GM12873 (cell line): Measurements from ENCODE around the gene ELAVL1.

Source experiments
- CTCF ChIP-seq: IDR thresholded peaks from 2 replicates; pipeline ENCODE4 v1.5.1; 2012; ENCODE audit warnings: low read depth, mild to moderate bottlenecking, moderate library complexity, low read length, control low read depth; ENCODE audit not compliant: insufficient read depth; ENCODE audit errors: missing control alignments

The ELAVL1 gene

GRCh38 chr19:8005534-8006256, at the start of gene ELAVL1:
Gene ELAVL1, minus strand, starts transcription at chr19:8005641. Its CDS starts 13,826 bp downstream, at chr19:7991815.
- no peak for TF ChIP-seq CTCF

- TF ChIP-seq CTCF = no peak
Observed at GRCh38 chr19:8054169-8054568, 48.7 kb upstream of the ELAVL1 start.

- no peak for TF ChIP-seq CTCF
Observed at GRCh38 chr19:8052464-8052859, 47.0 kb upstream of the ELAVL1 start, which contains the start of gene CCL25. Gene CCL25, plus strand, starts transcription at chr19:8052760. Its CDS starts 290 bp downstream, at chr19:8053050.

GRCh38 chr19:8050274-8051096, 45.0 kb upstream of the ELAVL1 start:
- no peak for TF ChIP-seq CTCF

GRCh38 chr19:8046569-8047165, 41.2 kb upstream of the ELAVL1 start:
- no peak for TF ChIP-seq CTCF

- TF ChIP-seq CTCF = no peak
Observed at GRCh38 chr19:8045872-8046568, 40.6 kb upstream of the ELAVL1 start.
